CD4-positive, alpha-beta T cell (primary cell): Measurements from ENCODE around the gene TRMU. TPM values are rescaled to one million over a fixed set of nuclear protein-coding genes. Genes with fewer than 3 reads are reported as not detected.

ENCODE experiments used
- ATAC-seq: fragments of 200-7000 bp; cut with Tn5 transposase; one replicate; pipeline ENCODE4 v1.10.0; 2022; ENCODE audit warnings: mild to moderate bottlenecking; ENCODE audit not compliant: poor library complexity
- CTCF ChIA-PET: fragments of 350-600 bp; sonication (Branson Sonifier 250); formaldehyde crosslinking; loops from one replicate; lab custom pipeline; 2021; ENCODE audit warnings: antibody characterized with exemption, inconsistent platforms; lab: Charles Lee
- POLR2A ChIA-PET: fragments of 350-600 bp; sonication (Branson Sonifier 250); formaldehyde crosslinking; loops from one replicate; lab custom pipeline; 2021; ENCODE audit warnings: antibody characterized with exemption, inconsistent platforms; lab: Charles Lee
- DNase-seq, 14 experiments: peaks; one replicate each; pipeline ENCODE4 v3.0.0-alpha.2; 2013 to 2020; ENCODE audit warnings: mixed read lengths in 2 of 14
- H3K27ac ChIP-seq, 2 donors: one replicate each; pipeline versions ENCODE4 v1.5.1 to v1.7.0; 2013; ENCODE audit warnings: low read length in 2 of 2, low read depth in 1 of 2, mild to moderate bottlenecking in 1 of 2
- H3K27me3 ChIP-seq, 2 experiments: 1 replicate in 1 of 2; 2 replicates in 1 of 2; pipeline versions ENCODE4 v1.6.1 to v1.7.0; 2013; ENCODE audit warnings: low read length in 2 of 2, control low read depth in 1 of 2, mild to moderate bottlenecking in 1 of 2, moderate library complexity in 1 of 2; ENCODE audit not compliant: insufficient read depth in 2 of 2, control insufficient read depth in 1 of 2
- H3K36me3 ChIP-seq: one replicate; pipeline ENCODE4 v1.6.1; 2013; ENCODE audit warnings: low read length, control low read depth; ENCODE audit not compliant: insufficient read depth
- H3K4me1 ChIP-seq: one replicate; pipeline ENCODE4 v1.6.1; 2013; ENCODE audit warnings: low read length, control low read depth; ENCODE audit not compliant: insufficient read depth
- H3K4me3 ChIP-seq: one replicate; pipeline ENCODE4 v1.5.1; 2013; ENCODE audit warnings: mild to moderate bottlenecking, low read length, moderate library complexity
- H3K9me3 ChIP-seq, 2 experiments: 1 replicate in 1 of 2; 2 replicates in 1 of 2; pipeline versions ENCODE4 v1.6.1 to v1.7.0; 2013; ENCODE audit warnings: low read length in 2 of 2, mild to moderate bottlenecking in 2 of 2, control low read depth in 1 of 2, moderate library complexity in 1 of 2; ENCODE audit not compliant: control insufficient read depth in 1 of 2, insufficient read depth in 1 of 2
- H3K27ac Mint-ChIP-seq: one replicate; pipeline ENCODE4 v1.8.0; 2020; ENCODE audit warnings: mixed read lengths
- H3K27me3 Mint-ChIP-seq: one replicate; pipeline ENCODE4 v1.8.0; 2021; ENCODE audit warnings: mixed read lengths
- H3K36me3 Mint-ChIP-seq: one replicate; pipeline ENCODE4 v1.8.0; 2021; ENCODE audit warnings: low read depth, mixed read lengths
- H3K4me1 Mint-ChIP-seq: one replicate; pipeline ENCODE4 v1.8.0; 2021; ENCODE audit warnings: low read depth, mixed read lengths
- H3K4me3 Mint-ChIP-seq: one replicate; pipeline ENCODE4 v1.8.0; 2020; ENCODE audit warnings: mild to moderate bottlenecking, mixed read lengths
- H3K9me3 Mint-ChIP-seq: one replicate; pipeline ENCODE4 v1.8.0; 2020; ENCODE audit warnings: mixed read lengths
- intact Hi-C, 2 experiments: fragments of 100-400 bp; cut with DNase I in 1 of 2; cut with micrococcal nuclease in 1 of 2; formaldehyde crosslinking; loops; one replicate each; pipeline versions ENCODE4 v1.15.1 to v1.9.0; 2023 to 2025; cut with DNase I, micrococcal nuclease
- total RNA-seq, 174 experiments: library from RNA in 2 of 174; stranded (reverse) in 2 of 174; gene quantifications; one replicate each; pipeline ENCODE4 v1.2.3 and lab custom pipeline; 2021 to 2026
- TF ChIP-seq, protein P1 (sequence below): fragments of 200-600 bp; IDR thresholded peaks from one replicate; pipeline ENCODE4 v1.8.0; 2022; ENCODE audit warnings: antibody characterized with exemption, mild to moderate bottlenecking

The TRMU gene
- total RNA-seq, 2 experiments from 2014 or later, result 65.2 to 65.4 TPM

DNA sequence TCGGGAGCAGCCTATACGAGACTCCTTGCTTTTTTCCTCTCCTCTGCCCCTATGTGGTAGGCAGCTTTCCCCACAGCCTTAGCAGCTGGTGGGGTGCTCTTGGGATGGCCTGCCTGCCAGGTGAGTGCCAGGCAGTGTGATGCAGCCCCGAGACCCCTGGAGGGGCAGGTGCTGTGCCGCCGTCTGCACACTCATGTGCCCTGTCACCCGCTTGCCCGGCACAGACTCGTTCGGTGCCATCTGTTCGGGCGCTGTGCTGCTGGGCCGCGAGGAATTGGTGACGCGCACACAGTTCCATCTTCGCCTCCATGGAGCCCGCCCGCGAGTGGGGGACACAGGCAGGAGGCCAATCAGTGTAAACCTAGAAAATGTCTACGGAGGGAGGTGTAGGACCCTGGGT, 15.1 kb downstream of the TRMU start:
- TF ChIP-seq, protein P1, sequence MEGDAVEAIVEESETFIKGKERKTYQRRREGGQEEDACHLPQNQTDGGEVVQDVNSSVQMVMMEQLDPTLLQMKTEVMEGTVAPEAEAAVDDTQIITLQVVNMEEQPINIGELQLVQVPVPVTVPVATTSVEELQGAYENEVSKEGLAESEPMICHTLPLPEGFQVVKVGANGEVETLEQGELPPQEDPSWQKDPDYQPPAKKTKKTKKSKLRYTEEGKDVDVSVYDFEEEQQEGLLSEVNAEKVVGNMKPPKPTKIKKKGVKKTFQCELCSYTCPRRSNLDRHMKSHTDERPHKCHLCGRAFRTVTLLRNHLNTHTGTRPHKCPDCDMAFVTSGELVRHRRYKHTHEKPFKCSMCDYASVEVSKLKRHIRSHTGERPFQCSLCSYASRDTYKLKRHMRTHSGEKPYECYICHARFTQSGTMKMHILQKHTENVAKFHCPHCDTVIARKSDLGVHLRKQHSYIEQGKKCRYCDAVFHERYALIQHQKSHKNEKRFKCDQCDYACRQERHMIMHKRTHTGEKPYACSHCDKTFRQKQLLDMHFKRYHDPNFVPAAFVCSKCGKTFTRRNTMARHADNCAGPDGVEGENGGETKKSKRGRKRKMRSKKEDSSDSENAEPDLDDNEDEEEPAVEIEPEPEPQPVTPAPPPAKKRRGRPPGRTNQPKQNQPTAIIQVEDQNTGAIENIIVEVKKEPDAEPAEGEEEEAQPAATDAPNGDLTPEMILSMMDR, result no peak
- peaks cover 3% of the 10 kb centered on the region for H3K4me1 ChIP-seq
- no peak overlapping the region for H3K4me3 ChIP-seq
- ChIA-PET POLR2A (no interaction called here), CTCF (no interaction called here)
- no peak for DNase-seq
- no peak for ATAC-seq
- Mint-ChIP-seq H3K9me3 (no peaks in the 10 kb centered on the region), H3K4me1 (no peaks in the 10 kb centered on the region), H3K27me3 (no peaks in the 10 kb centered on the region), H3K27ac (no peak overlapping the region), H3K36me3 (peaks cover 90% of the 10 kb centered on the region), H3K4me3 (no peak overlapping the region)
- H3K36me3 ChIP-seq, result peaks cover 93% of the 10 kb centered on the region
- H3K27ac ChIP-seq, result no peak overlapping the region
- H3K27me3 ChIP-seq, result no peaks in the 10 kb centered on the region
- intact Hi-C loops, result no loop called here
- H3K9me3 ChIP-seq, result no peaks in the 10 kb centered on the region

DNA sequence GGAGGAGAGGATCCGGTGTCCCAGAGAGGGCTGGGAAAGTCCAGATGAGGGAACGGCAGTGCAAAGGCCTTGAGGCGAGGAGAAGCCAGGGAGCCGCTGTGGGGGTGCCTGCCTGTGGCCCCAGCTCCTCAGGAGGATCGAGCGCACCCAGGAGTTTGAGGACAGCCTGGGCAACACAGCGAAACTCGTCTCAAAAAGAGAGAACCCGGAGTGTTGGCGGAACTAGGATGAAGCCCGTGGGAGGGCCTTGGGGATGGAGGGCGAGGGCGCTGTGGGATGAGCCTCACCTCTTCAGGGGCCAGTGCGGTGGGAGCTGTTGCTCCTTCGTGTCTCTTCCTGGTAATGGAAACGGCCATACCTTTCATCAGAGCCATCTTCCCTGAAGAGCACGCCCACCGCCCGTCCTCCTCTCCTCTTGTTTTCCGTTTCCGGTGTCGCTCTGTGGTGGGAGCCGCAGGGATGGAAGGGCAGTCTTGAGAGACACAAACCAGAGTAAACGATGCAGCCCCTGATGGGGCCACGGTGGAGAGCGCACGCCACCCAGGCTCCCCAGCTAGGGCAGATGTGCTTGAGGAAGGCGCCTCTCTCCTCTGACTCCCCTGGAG, 15.7 kb downstream of the TRMU start:
- Histone ChIP-seq H3K36me3 (peaks cover 93% of the 10 kb centered on the region), H3K27me3 (no peaks in the 10 kb centered on the region), H3K27ac (no peak overlapping the region), H3K9me3 (no peaks in the 10 kb centered on the region), H3K4me3 (no peak overlapping the region), H3K4me1 (peaks cover 3% of the 10 kb centered on the region)
- POLR2A ChIA-PET, result no interaction called here
- Mint-ChIP-seq H3K36me3 (peaks cover 87% of the 10 kb centered on the region), H3K4me1 (no peaks in the 10 kb centered on the region), H3K9me3 (no peaks in the 10 kb centered on the region), H3K27me3 (no peaks in the 10 kb centered on the region), H3K27ac (no peak overlapping the region), H3K4me3 (no peak overlapping the region)
- CTCF ChIA-PET, result no interaction called here
- DNase-seq (no peak), ATAC-seq (no peak)
- TF ChIP-seq, protein P1, result no peak
- intact Hi-C loops, result no loop called here

DNA sequence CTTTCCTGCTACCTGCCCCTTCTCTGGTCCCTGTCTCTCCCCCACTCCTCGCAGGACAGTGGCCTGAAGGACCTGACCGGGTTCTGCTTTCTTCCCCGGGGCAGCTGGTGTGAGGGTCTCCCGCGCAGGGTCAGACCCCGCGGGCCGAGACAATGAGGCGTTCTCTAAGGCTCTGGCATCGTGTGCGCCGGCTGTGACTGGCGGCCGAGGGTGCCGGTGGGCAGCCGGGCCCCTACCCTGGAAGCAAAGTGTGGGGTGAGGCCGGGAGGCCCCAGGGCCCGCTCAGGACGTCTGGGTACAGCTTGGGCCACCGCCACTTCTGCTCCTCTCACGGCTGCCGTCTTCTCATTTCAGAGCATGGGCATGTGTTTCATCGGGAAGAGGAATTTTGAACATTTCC, 16.3 kb downstream of the TRMU start:
- H3K4me1 Mint-ChIP-seq, result no peaks in the 10 kb centered on the region
- POLR2A ChIA-PET, result no interaction called here

More for the DNA sequence above, 16.3 kb downstream of the TRMU start:
- Histone ChIP-seq H3K27me3 (no peaks in the 10 kb centered on the region), H3K36me3 (peaks cover 93% of the 10 kb centered on the region), H3K27ac (no peak overlapping the region), H3K4me1 (peaks cover 3% of the 10 kb centered on the region), H3K4me3 (no peak overlapping the region), H3K9me3 (no peaks in the 10 kb centered on the region)
- Mint-ChIP-seq H3K36me3 (peaks cover 81% of the 10 kb centered on the region), H3K27ac (no peak overlapping the region), H3K9me3 (no peaks in the 10 kb centered on the region), H3K27me3 (no peaks in the 10 kb centered on the region), H3K4me3 (no peak overlapping the region)
- TF ChIP-seq, protein P1, result no peak
- CTCF ChIA-PET, result no interaction called here
- intact Hi-C loops, result no loop called here
- ATAC-seq, result no peak
- no peak for DNase-seq
